A549 treated with AZD9567 at 1 μM for 4 hours (cell line): ENCODE results near the gene KEL. TPM values are rescaled to one million over a fixed set of nuclear protein-coding genes. Genes with fewer than 3 reads are reported as not detected.

ENCODE experiments used
- total RNA-seq: library from RNA; stranded (reverse); fragments of 200-300 nt; extraction: Qiagen RNA extraction; gene quantifications from 5 replicates; pipeline ENCODE4 v1.2.3, GENCODE V29; 2022; ENCODE audit not compliant: insufficient read depth

The KEL gene
- total RNA-seq = not detected in 5 replicates

GRCh38 chr7:142961973-142962926 is at the start of gene KEL:
Gene KEL (minus strand): TSS chr7:142962363. CDS start chr7:142962206, 157 bp downstream.

GRCh38 chr7:142939226-142939910 is 22.8 kb downstream of the KEL start, which contains the start of gene LLCFC1:
Gene LLCFC1 (plus strand): TSS chr7:142939484. CDS start chr7:142939622, 138 bp downstream.

GRCh38 chr7:142933624-142934023 is 28.5 kb downstream of the KEL start, which contains the start of gene TRPV5:
Gene TRPV5 (minus strand): TSS chr7:142933746. CDS start chr7:142933459, 287 bp downstream.

Other genes starting within 250 kb of the KEL start
- not detected in 5 replicates for gene PRSS1, start 212.9 kb downstream of the KEL start, total RNA-seq
- gene PRSS2, start 191.4 kb downstream of the KEL start, total RNA-seq = not detected in 5 replicates
- gene EPHB6, start 107.3 kb downstream of the KEL start, total RNA-seq = 0.28 to 0.79 TPM (median 0.42 TPM) in 4 of 5 replicates, not detected in the other
- gene TRPV6, start 76.6 kb downstream of the KEL start, total RNA-seq = 0.08 TPM in 1 of 5 replicates, not detected in the others
- not detected in 5 replicates for gene TRPV5, start 28.6 kb downstream of the KEL start, total RNA-seq
- not detected in 5 replicates for gene LLCFC1, start 22.9 kb downstream of the KEL start, total RNA-seq
- gene OR9A2, start 64.8 kb upstream of the KEL start, total RNA-seq = not detected in 5 replicates
- gene OR6V1, start 90.0 kb upstream of the KEL start, total RNA-seq = not detected in 5 replicates
- gene PIP, start 169.7 kb upstream of the KEL start, total RNA-seq = 0.27 to 0.28 TPM in 2 of 5 replicates, not detected in the others
- not detected in 5 replicates for gene TAS2R39, start 221.1 kb upstream of the KEL start, total RNA-seq